GM23338 (cell line): ENCODE measurements around the gene BEX5.
"Not testable (repeated sequence)": the region's sequence is repeated elsewhere in the genome, so short reads cannot be mapped to it uniquely, and the experiment has no call there.

ENCODE experiments used
- CREB1 ChIP-seq: fragments of 250-450 bp; sonication (Bioruptor Pico); IDR thresholded peaks from 2 replicates; pipeline ENCODE4 v1.5.0; 2020; ENCODE audit warnings: low read depth, mild to moderate bottlenecking, moderate library complexity
- CTCF ChIP-seq, 2 experiments: fragments of 200-600 bp in 1 of 2; sonication (generic) in 1 of 2; conservative IDR thresholded peaks; 2 replicates each; pipeline versions ENCODE4 v1.5.1 to v1.6.1; 2016 to 2017; ENCODE audit warnings: antibody characterized with exemption in 2 of 2, low read depth in 2 of 2, mild to moderate bottlenecking in 2 of 2, moderate library complexity in 1 of 2
- ETS1 ChIP-seq: IDR thresholded peaks from 2 replicates; pipeline ENCODE4 v1.6.1; 2016; ENCODE audit warnings: antibody characterized with exemption
- EZH2 ChIP-seq: fragments of 200-600 bp; sonication (generic); IDR thresholded peaks from one replicate; pipeline ENCODE4 v1.8.0; 2017; ENCODE audit warnings: antibody characterized with exemption, mild to moderate bottlenecking, low read depth; ENCODE audit not compliant: unreplicated experiment
- EZH2phosphoT487 ChIP-seq: fragments of 200-600 bp; sonication (generic); IDR thresholded peaks from one replicate; pipeline ENCODE4 v1.8.1; 2018; ENCODE audit warnings: antibody characterized with exemption; ENCODE audit not compliant: unreplicated experiment
- POLR2AphosphoS5 ChIP-seq: IDR thresholded peaks from 2 replicates; pipeline ENCODE4 v1.6.1; 2016; ENCODE audit warnings: antibody characterized with exemption, low read depth
- REST ChIP-seq: IDR thresholded peaks from one replicate; pipeline ENCODE4 v1.6.1; 2018; ENCODE audit warnings: antibody characterized with exemption; ENCODE audit not compliant: unreplicated experiment
- ZNF331 ChIP-seq: fragments of 250-450 bp; sonication (Bioruptor Pico); IDR thresholded peaks from 2 replicates; pipeline ENCODE4 v1.5.0; 2020; ENCODE audit warnings: low read depth, mild to moderate bottlenecking, moderate library complexity

GRCh38 chrX:102126080-102126818, 29.5 kb downstream of the BEX5 start:
- not testable (repeated sequence) for TF ChIP-seq CTCF (conservative IDR thresholded peaks at IDR 0.05; ENCODE audit: low read depth in 2 of 2); EZH2; REST; ZNF331 (CRISPR knock-in tag); POLR2AphosphoS5; EZH2phosphoT487; CREB1; ETS1
